Pancreas (tissue), 10 donors: ENCODE measurements around the gene PTK7. TPM values are rescaled to one million over a fixed set of nuclear protein-coding genes. Genes with fewer than 3 reads are reported as not detected.

Experiments
- ATAC-seq, 4 donors: fragments of 200-7000 bp; cut with Tn5 transposase; one replicate each; pipeline versions ENCODE4 v1.8.0 to v1.9.1; 2020; ENCODE audit warnings: mild to moderate bottlenecking in 4 of 4, moderate library complexity in 4 of 4
- DNase-seq, 6 donors: peaks; one replicate each; pipeline ENCODE4 v3.0.0-alpha.2; 2020
- FAIRE-seq: peaks from 2 replicates; lab custom pipeline; 2012; peaks lifted over from hg19 to GRCh38; lab: Jason Lieb, UNC
- H3K27ac ChIP-seq, 4 donors: fragments of 200-600 bp; sonication (generic); 1 replicate in 3 of 4; 2 replicates in 1 of 4; pipeline versions ENCODE4 v1.5.0 to v1.8.0; 2020
- H3K27me3 ChIP-seq, 4 donors: fragments of 200-600 bp; one replicate each; pipeline ENCODE4 v1.8.0; 2021
- H3K36me3 ChIP-seq, 3 donors: fragments of 200-600 bp; sonication (generic) in 1 of 3; one replicate each; pipeline versions ENCODE4 v1.5.0 to v1.8.0; 2020 to 2021
- H3K4me1 ChIP-seq, 3 donors: fragments of 200-600 bp; one replicate each; pipeline ENCODE4 v1.8.0; 2021
- H3K4me3 ChIP-seq, 4 donors: fragments of 200-600 bp; sonication (generic) in 2 of 4; one replicate each; pipeline versions ENCODE4 v1.5.0 to v1.8.0; 2020 to 2021
- H3K9me3 ChIP-seq, 4 donors: fragments of 200-600 bp; one replicate each; pipeline ENCODE4 v1.8.0; 2021
- CTCF ChIP-seq, 4 donors: fragments of 200-600 bp; sonication (generic) in 3 of 4; IDR thresholded peaks; one replicate each; pipeline versions ENCODE4 v1.5.0 to v1.8.0; 2021; ENCODE audit warnings: antibody characterized with exemption in 4 of 4
- WGBS, 2 donors: extraction: QIAGEN DNeasy Blood & Tissue Kit; methylation state at CpG; one replicate each; pipeline ENCODE4 v1.1.7; 2013; 5-methylcytosine and 5-hydroxymethylcytosine counted together
- intact Hi-C, 3 donors: fragments of 100-400 bp; cut with DNase I; formaldehyde crosslinking; loops; one replicate each; pipeline versions ENCODE4 v1.11.1 to v1.14.2; 2022
- polyA plus RNA-seq, 2 donors: library from polyadenylated mRNA; stranded (reverse); fragments of 200-250 nt; gene quantifications; one replicate each; pipeline ENCODE4 v1.2.3, GENCODE V29; 2013
- total RNA-seq, 6 donors: library from RNA; stranded (reverse); fragmentation: NEBNext Ultra II Directional in 4 of 6; extraction: Animal tissue kit (Norgen Biotek cat#: 25700) in 4 of 6; gene quantifications; one replicate each; pipeline versions ENCODE4 v1.2.1 to v1.2.4, GENCODE V29; 2021 to 2023
- donor health status: healthy with polysubstance abuse.
- donor health status: DM: no; HTN: no; CAD: no; lungs with moderate emphysema.
- donor health status: DM: no; HTN: no; CAD: no.
- donor health status: control.
- donor health status: control.
- donor health status: Bipolar disorder and iron deficiency.
- donor health status: DM: yes; HTN: yes; CAD: no.
- donor health status: DM: no; HTN: no; CAD: no.
- donor health status: DM: no; HTN: no; CAD: no.
- donor health status: DM: yes; HTN: yes; CAD: no.

Gene PTK7
- total and polyA plus RNA-seq, 8 donors, result 9.8 to 44.2 (median 18.4) TPM

GRCh38 chr6:43092635-43093034 is 16.5 kb downstream of the PTK7 start:
- no peaks in the 10 kb centered on the region for H3K27me3 ChIP-seq
- no peaks in the 10 kb centered on the region for H3K9me3 ChIP-seq
- DNase-seq (no peak), FAIRE-seq (no peak), ATAC-seq (no peak)
- H3K4me1 ChIP-seq, result peaks cover 0 to 3% (median 0%) of the 10 kb centered on the region in 3 donors
- no peak overlapping the region for H3K4me3 ChIP-seq
- H3K27ac ChIP-seq, result no peak overlapping the region
- TF ChIP-seq CTCF (IDR thresholded peaks at IDR 0.05), result no peak
- intact Hi-C loops, result no loop called here
- no peaks in the 10 kb centered on the region for H3K36me3 ChIP-seq

GRCh38 chr6:43093436-43094289 is 17.5 kb downstream of the PTK7 start:
- H3K36me3 ChIP-seq, result no peaks in the 10 kb centered on the region
- ATAC-seq, result peak in 2 of 4 donors; percentile 22 to 38
- FAIRE-seq, result no peak
- no peak overlapping the region for H3K4me3 ChIP-seq
- intact Hi-C loops, result no loop called here
- H3K4me1 ChIP-seq, result peaks cover 0 to 3% (median 0%) of the 10 kb centered on the region in 3 donors
- H3K27ac ChIP-seq, result no peak overlapping the region
- TF ChIP-seq CTCF (IDR thresholded peaks at IDR 0.05), result no peak
- WGBS, 2 donors, result 76 to 85% methylated on average over 9 of the region's 9 CpGs
- H3K9me3 ChIP-seq, result no peaks in the 10 kb centered on the region
- no peak for DNase-seq
- no peaks in the 10 kb centered on the region for H3K27me3 ChIP-seq

- TF ChIP-seq CTCF (IDR thresholded peaks at IDR 0.05), result no peak
- Histone ChIP-seq H3K4me3 (no peak overlapping the region), H3K4me1 (peaks cover 0 to 3% (median 0%) of the 10 kb centered on the region in 3 donors), H3K27ac (peak overlapping the region; percentile 11 to 67 (median 50)), H3K27me3 (no peaks in the 10 kb centered on the region), H3K36me3 (no peaks in the 10 kb centered on the region), H3K9me3 (no peaks in the 10 kb centered on the region)
- peak in 2 of 4 donors; percentile 20 to 28 for ATAC-seq
- 59 to 60% methylated on average over 7 of the region's 7 CpGs for WGBS, 2 donors
- FAIRE-seq, result no peak
- no peak for DNase-seq
- intact Hi-C loops, result no loop called here
Observed at GRCh38 chr6:43095939-43096338, 19.8 kb downstream of the PTK7 start.

GRCh38 chr6:43096451-43097097 is 20.5 kb downstream of the PTK7 start:
- TF ChIP-seq CTCF (IDR thresholded peaks at IDR 0.05), result no peak
- no peak for DNase-seq
- peak overlapping the region; percentile 11 to 67 (median 50) for H3K27ac ChIP-seq
- no peak overlapping the region for H3K4me3 ChIP-seq
- H3K27me3 ChIP-seq, result no peaks in the 10 kb centered on the region
- FAIRE-seq, result no peak
- ATAC-seq, result peak; percentile 43 to 80 (median 73)
- intact Hi-C loops, result no loop called here
- WGBS, 2 donors, result 45 to 49% methylated on average over 8 of the region's 8 CpGs
- H3K9me3 ChIP-seq, result no peaks in the 10 kb centered on the region
- no peaks in the 10 kb centered on the region for H3K36me3 ChIP-seq
- peaks cover 0 to 3% (median 0%) of the 10 kb centered on the region in 3 donors for H3K4me1 ChIP-seq
